HCT116 (cell line): ENCODE results near the gene FAM83D. TPM values are rescaled to one million over a fixed set of nuclear protein-coding genes. Genes with fewer than 3 reads are reported as not detected.

Source experiments
- ATAC-seq: fragments of 200-7000 bp; cut with Tn5 transposase; 2 replicates; pipeline ENCODE4 v1.9.1; 2020; ENCODE audit warnings: mild to moderate bottlenecking, moderate library complexity
- BruUV-seq: library from RNA; stranded (reverse); fragments of 400-500 nt; replicated peaks from 2 replicates; lab custom pipeline; 2021; lab: Mats Ljungman, UMichigan
- CTCF ChIA-PET: fragments of 300-600 bp; sonication (Branson Sonifier 250); formaldehyde crosslinking; loops from one replicate; lab custom pipeline; 2021; ENCODE audit warnings: antibody characterized with exemption; lab: Charles Lee
- POLR2A ChIA-PET: fragments of 300-600, 350-600 bp; sonication (Branson Sonifier 250); formaldehyde crosslinking; loops from one replicate; lab custom pipeline; 2021; ENCODE audit warnings: antibody characterized with exemption; lab: Charles Lee
- RAD21 ChIA-PET, 2 experiments: fragments of 300-600 bp; sonication (Branson Sonifier 250); formaldehyde crosslinking; loops; one replicate each; lab custom pipeline; 2023; ENCODE audit warnings: low total read pairs in 2 of 2; ENCODE audit not compliant: uncharacterized antibody in 2 of 2, unreplicated experiment in 2 of 2, low non-redundant PET in 1 of 2; lab: Charles Lee
- DNase-seq: peaks from one replicate; pipeline ENCODE4 v3.0.0-alpha.2; 2010; ENCODE audit warnings: low read depth, low spot score
- H2AFZ ChIP-seq: fragments of 200-600 bp; shearing (Covaris generic), sonication (generic); 2 replicates; pipeline ENCODE4 v1.6.1; 2017; ENCODE audit warnings: low read depth, mixed run types, mixed read lengths, antibody characterized with exemption, low read length; ENCODE audit not compliant: poor library complexity, severe bottlenecking
- H3K27ac ChIP-seq: 2 replicates; pipeline ENCODE4 v1.5.1; 2012; ENCODE audit warnings: low read depth, low read length
- H3K27me3 ChIP-seq: fragments of 200-600 bp; sonication (generic); 2 replicates; pipeline ENCODE4 v1.6.1; 2016; ENCODE audit warnings: mixed run types, low read length, mixed read lengths; ENCODE audit not compliant: insufficient read depth
- H3K36me3 ChIP-seq, 2 experiments: fragments of 200-500 bp in 1 of 2; fragments of 200-600 bp in 1 of 2; sonication (Bioruptor generic) in 1 of 2; sonication (generic) in 1 of 2; 2 replicates each; pipeline versions ENCODE4 v1.5.1 to v1.6.1; 2014 to 2016; ENCODE audit warnings: low read length in 2 of 2, inconsistent platforms in 1 of 2, mixed read lengths in 1 of 2, mixed run types in 1 of 2; ENCODE audit not compliant: insufficient read depth in 2 of 2, control insufficient read depth in 1 of 2
- H3K4me1 ChIP-seq, 2 experiments: fragments of 200-600 bp in 1 of 2; sonication (generic) in 1 of 2; 2 replicates each; pipeline versions ENCODE4 v1.5.1 to v1.6.1; 2012 to 2017; ENCODE audit warnings: low read length in 2 of 2, inconsistent platforms in 1 of 2, mild to moderate bottlenecking in 1 of 2, mixed read lengths in 1 of 2, mixed run types in 1 of 2, moderate library complexity in 1 of 2; ENCODE audit not compliant: insufficient read depth in 2 of 2, control insufficient read depth in 1 of 2
- H3K4me2 ChIP-seq: fragments of 200-600 bp; sonication (generic); 2 replicates; pipeline ENCODE4 v1.6.1; 2017; ENCODE audit warnings: mixed run types, low read length, mixed read lengths
- H3K4me3 ChIP-seq, 2 experiments: fragments of 200-600 bp in 1 of 2; sonication (generic) in 1 of 2; replicated peaks in 1 of 2; 2 replicates each; pipeline ENCODE4 v1.5.1; 2011 to 2016; ENCODE audit warnings: low read length in 2 of 2, control low read depth in 1 of 2, low read depth in 1 of 2, mild to moderate bottlenecking in 1 of 2, mixed read lengths in 1 of 2, mixed run types in 1 of 2
- H3K79me2 ChIP-seq: fragments of 200-600 bp; sonication (generic); 2 replicates; pipeline ENCODE4 v1.6.1; 2017; ENCODE audit warnings: mild to moderate bottlenecking, mixed run types, low read length, moderate library complexity, mixed read lengths; ENCODE audit not compliant: insufficient read depth
- H3K9ac ChIP-seq: fragments of 200-600 bp; sonication (generic); 2 replicates; pipeline ENCODE4 v1.6.1; 2016; ENCODE audit warnings: low read length, mixed read lengths
- H3K9me2 ChIP-seq: fragments of 200-600 bp; sonication (generic), shearing (Covaris generic); 2 replicates; pipeline ENCODE4 v1.6.1; 2017; ENCODE audit warnings: mixed run types, mild to moderate bottlenecking, moderate library complexity; ENCODE audit not compliant: insufficient read depth
- H3K9me3 ChIP-seq, 2 experiments: fragments of 200-500 bp in 1 of 2; fragments of 200-600 bp in 1 of 2; sonication (Bioruptor generic) in 1 of 2; sonication (generic) in 1 of 2; 2 replicates each; pipeline ENCODE4 v1.6.1; 2014 to 2017; ENCODE audit warnings: low read length in 2 of 2, mixed read lengths in 2 of 2, inconsistent platforms in 1 of 2, low read depth in 1 of 2, mild to moderate bottlenecking in 1 of 2, mixed run types in 1 of 2, moderate library complexity in 1 of 2; ENCODE audit not compliant: control insufficient read depth in 1 of 2, insufficient read depth in 1 of 2
- H4K20me1 ChIP-seq: fragments of 200-600 bp; sonication (generic), shearing (Covaris generic); 2 replicates; pipeline ENCODE4 v1.6.1; 2017; ENCODE audit warnings: mixed run types, mild to moderate bottlenecking, moderate library complexity; ENCODE audit not compliant: insufficient read depth
- ATF3 ChIP-seq: IDR thresholded peaks from 2 replicates; pipeline ENCODE4 v1.6.1; 2012
- CTCF ChIP-seq, 3 experiments: fragments of 200-600 bp in 1 of 3; sonication (generic) in 1 of 3; IDR thresholded peaks in 2 of 3; conservative IDR thresholded peaks in 1 of 3; 2 replicates each; pipeline ENCODE4 v1.5.1; 2012 to 2017; ENCODE audit warnings: low read depth in 2 of 3, low read length in 2 of 3, antibody characterized with exemption in 1 of 3, borderline replicate concordance in 1 of 3, control low read depth in 1 of 3, mild to moderate bottlenecking in 1 of 3, mixed read lengths in 1 of 3, mixed run types in 1 of 3, moderate library complexity in 1 of 3; ENCODE audit not compliant: insufficient read depth in 1 of 3
- EZH2 ChIP-seq: fragments of 200-600 bp; sonication (generic); IDR thresholded peaks from 2 replicates; pipeline ENCODE4 v1.6.1; 2017; ENCODE audit warnings: antibody characterized with exemption, mixed run types
- POLR2AphosphoS5 ChIP-seq: IDR thresholded peaks from 2 replicates; pipeline ENCODE4 v1.6.1; 2011; ENCODE audit warnings: mild to moderate bottlenecking, low read depth, low read length, moderate library complexity
- RAD21 ChIP-seq: IDR thresholded peaks from 2 replicates; pipeline ENCODE4 v1.6.1; 2012; ENCODE audit warnings: low read depth, mild to moderate bottlenecking
- REST ChIP-seq: IDR thresholded peaks from 2 replicates; pipeline ENCODE4 v1.6.1; 2012; ENCODE audit warnings: low read depth
- SIN3A ChIP-seq: IDR thresholded peaks from 2 replicates; pipeline ENCODE4 v1.6.1; 2012; ENCODE audit warnings: low read depth
- SP1 ChIP-seq: IDR thresholded peaks from 2 replicates; pipeline ENCODE4 v1.6.1; 2012; ENCODE audit warnings: low read depth
- SRF ChIP-seq: IDR thresholded peaks from 2 replicates; pipeline ENCODE4 v1.6.1; 2012; ENCODE audit warnings: low read depth
- TCF7L2 ChIP-seq: IDR thresholded peaks from 2 replicates; pipeline ENCODE4 v1.7.0; 2011; ENCODE audit warnings: borderline replicate concordance, inconsistent platforms; ENCODE audit not compliant: insufficient read depth, insufficient read length; ENCODE audit errors: extremely low read depth
- intact Hi-C: fragments of 100-400 bp; cut with micrococcal nuclease; formaldehyde crosslinking; loops from 2 replicates; pipeline ENCODE4 v1.10.0; 2022
- total RNA-seq: library from RNA; stranded (reverse); gene quantifications from one replicate; pipeline ENCODE4 v1.2.1, GENCODE V29; 2021; ENCODE audit not compliant: unreplicated experiment
- TF ChIP-seq, protein P1 (sequence below): IDR thresholded peaks from 2 replicates; pipeline ENCODE4 v1.6.1; 2011; ENCODE audit warnings: mild to moderate bottlenecking, low read length, moderate library complexity; ENCODE audit not compliant: insufficient replicate concordance; ENCODE audit errors: extremely low read depth

Gene FAM83D
- total RNA-seq, 1 experiment from 2014 or later: 51.1 TPM

DNA sequence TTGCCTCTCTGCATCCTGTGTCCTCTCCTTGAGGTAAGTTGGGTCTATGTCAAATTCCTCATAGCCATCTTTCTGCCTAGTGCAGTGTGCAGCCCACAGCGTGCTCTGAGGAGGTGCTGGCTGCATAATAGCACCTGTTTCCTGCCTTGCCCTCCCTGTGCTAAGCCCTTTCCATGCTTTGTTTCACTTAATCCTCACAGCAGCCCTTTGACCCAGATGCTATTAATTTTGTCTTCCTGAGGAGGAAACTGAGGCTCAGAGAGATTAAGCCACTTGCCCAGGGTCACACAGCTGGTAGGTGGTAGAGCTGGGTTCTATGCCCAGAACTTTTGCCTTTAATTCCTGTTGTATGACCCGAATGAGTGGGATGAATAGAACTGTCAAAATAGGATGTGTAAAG is 13.5 kb downstream of the FAM83D start (continued):
- TF ChIP-seq, protein P1, sequence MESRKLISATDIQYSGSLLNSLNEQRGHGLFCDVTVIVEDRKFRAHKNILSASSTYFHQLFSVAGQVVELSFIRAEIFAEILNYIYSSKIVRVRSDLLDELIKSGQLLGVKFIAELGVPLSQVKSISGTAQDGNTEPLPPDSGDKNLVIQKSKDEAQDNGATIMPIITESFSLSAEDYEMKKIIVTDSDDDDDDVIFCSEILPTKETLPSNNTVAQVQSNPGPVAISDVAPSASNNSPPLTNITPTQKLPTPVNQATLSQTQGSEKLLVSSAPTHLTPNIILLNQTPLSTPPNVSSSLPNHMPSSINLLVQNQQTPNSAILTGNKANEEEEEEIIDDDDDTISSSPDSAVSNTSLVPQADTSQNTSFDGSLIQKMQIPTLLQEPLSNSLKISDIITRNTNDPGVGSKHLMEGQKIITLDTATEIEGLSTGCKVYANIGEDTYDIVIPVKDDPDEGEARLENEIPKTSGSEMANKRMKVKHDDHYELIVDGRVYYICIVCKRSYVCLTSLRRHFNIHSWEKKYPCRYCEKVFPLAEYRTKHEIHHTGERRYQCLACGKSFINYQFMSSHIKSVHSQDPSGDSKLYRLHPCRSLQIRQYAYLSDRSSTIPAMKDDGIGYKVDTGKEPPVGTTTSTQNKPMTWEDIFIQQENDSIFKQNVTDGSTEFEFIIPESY: no peak
- no peak for TF ChIP-seq SIN3A
- TF ChIP-seq RAD21: no peak
- TF ChIP-seq SRF: no peak
- TF ChIP-seq EZH2: no peak
- TF ChIP-seq CTCF (IDR thresholded peaks at IDR 0.05 in 2 of 3, conservative IDR thresholded peaks at IDR 0.05 in 1 of 3; ENCODE audit: borderline replicate concordance in 1 of 3, insufficient read depth in 1 of 3, low read depth in 2 of 3, low read length in 2 of 3): no peak

- BruUV-seq: no TSS peak
- CTCF ChIA-PET: interaction anchor here (1.6 kb wide), 1 partner anchor 14 kb away, joined by 4 read pairs; the partner anchor contains the start of gene FAM83D
- POLR2A ChIA-PET: interaction anchor here (0.6 to 1.9 kb wide), 2 partner anchors 14 to 309 kb away, joined by 3 to 10 read pairs; partner anchors contain the start of gene FAM83D
- H3K79me2 ChIP-seq: peaks cover 96% of the 10 kb centered on the region
- intact Hi-C loops: no loop called here
- H3K9me3 ChIP-seq: no peaks in the 10 kb centered on the region
- no peak for DNase-seq
- H2AFZ ChIP-seq: no peak overlapping the region
- no peaks in the 10 kb centered on the region for H3K9me2 ChIP-seq
- H3K27ac ChIP-seq: no peak overlapping the region
- peaks cover 6 to 8% of the 10 kb centered on the region in 2 experiments for H3K4me1 ChIP-seq
- no peak overlapping the region for H3K4me3 ChIP-seq
- no peak for ATAC-seq
- H3K27me3 ChIP-seq: no peaks in the 10 kb centered on the region
- H3K36me3 ChIP-seq: peaks cover 36 to 61% of the 10 kb centered on the region in 2 experiments
- H3K4me2 ChIP-seq: no peak overlapping the region
- peaks cover 2% of the 10 kb centered on the region; the same call in 1 of the 2 replicates for H4K20me1 ChIP-seq
- H3K9ac ChIP-seq: no peak overlapping the region
- RAD21 ChIA-PET: no interaction called here
- TF ChIP-seq ATF3: no peak
- TF ChIP-seq SP1: no peak
- TF ChIP-seq TCF7L2: no peak
- no peak for TF ChIP-seq POLR2AphosphoS5
- TF ChIP-seq REST: no peak
- no peak for TF ChIP-seq SRF
- no peak for TF ChIP-seq CTCF (IDR thresholded peaks at IDR 0.05 in 2 of 3, conservative IDR thresholded peaks at IDR 0.05 in 1 of 3; ENCODE audit: borderline replicate concordance in 1 of 3, insufficient read depth in 1 of 3, low read depth in 2 of 3, low read length in 2 of 3)
Observed at GRCh38 chr20:38940644-38941043, 14.4 kb downstream of the FAM83D start.
